ENCODE measurements around the gene ANP32E. TPM values are rescaled to one million over a fixed set of nuclear protein-coding genes. Genes with fewer than 3 reads are reported as not detected.

Gene ANP32E
- 10 to 100 TPM in 3 of 4 donors, 1 to 10 TPM in 1; 8.7 to 20.2 (median 13.8) TPM for total RNA-seq

DNA sequence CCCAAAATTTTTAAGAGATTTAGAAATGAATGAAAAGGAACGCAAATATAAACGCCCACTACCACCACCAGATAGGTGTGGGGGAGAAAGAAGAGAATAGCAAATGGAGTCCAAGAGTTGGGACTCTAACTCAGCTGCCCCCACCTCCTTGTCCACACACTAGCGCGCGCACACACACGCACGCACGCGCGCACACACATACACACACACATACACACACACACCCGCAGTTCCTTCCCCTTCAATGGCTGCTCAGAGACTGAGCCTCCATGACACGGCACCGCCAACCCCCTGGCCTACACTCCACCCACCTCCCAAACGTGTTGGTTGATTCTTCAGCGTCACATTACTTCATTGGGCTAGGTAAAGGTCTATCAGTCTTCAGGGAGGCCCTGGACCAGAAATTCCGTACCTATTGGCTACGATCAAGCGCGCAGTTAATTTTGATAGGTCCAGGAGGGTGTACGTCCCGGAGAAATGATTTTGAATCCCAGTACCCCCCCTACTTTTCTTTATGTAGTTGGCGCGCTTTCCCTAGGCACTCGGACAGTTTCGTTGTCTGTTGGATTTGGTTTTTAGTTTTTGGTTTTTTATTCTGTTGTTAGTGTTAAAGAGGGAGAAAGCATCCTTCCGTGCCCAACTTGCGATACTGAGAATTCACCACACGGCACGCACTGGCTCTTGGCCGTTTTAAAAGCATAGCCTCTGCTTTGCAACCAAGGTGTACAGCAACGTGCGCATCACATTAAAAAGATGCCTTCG, at the start of gene ANP32E:
TSS of gene ANP32E (minus strand) at position 261 of the 762 bp plus-strand sequence. CDS start 326 bp downstream, outside the sequence.
- peak; percentile 98 for ATAC-seq (ENCODE audit: low FRiP score)
- no peak for TF ChIP-seq CTCF (IDR thresholded peaks at IDR 0.05)
- peak; percentile 84 for DNase-seq (ENCODE audit: low spot score)

GRCh38 chr1:150283260-150283659, 47.3 kb upstream of the ANP32E start:
- DNase-seq (ENCODE audit: low spot score), result no peak
- no peak for ATAC-seq (ENCODE audit: low FRiP score)
- TF ChIP-seq CTCF (IDR thresholded peaks at IDR 0.05), result no peak

DNA sequence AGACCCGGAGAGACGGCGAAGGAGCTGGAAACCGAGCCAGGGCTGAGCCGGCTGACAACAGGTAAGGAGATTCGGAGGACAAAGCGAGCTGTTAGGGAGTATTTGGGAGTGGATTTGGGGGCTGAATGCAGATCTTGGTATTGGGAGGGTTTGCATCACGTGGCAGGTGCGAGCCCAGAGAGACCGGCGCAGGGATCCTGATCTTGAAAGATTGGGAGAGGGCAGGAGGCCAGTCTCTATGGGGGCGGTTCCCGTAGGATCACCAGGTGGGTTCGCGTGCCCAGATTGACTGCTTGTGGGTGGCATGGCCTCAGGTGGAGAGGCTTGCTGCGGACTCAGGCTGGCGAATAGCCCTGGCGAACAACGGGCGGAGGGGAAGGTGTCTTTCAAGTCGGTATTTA, 46.6 kb upstream of the ANP32E start:
- DNase-seq (ENCODE audit: low spot score), result no peak
- TF ChIP-seq CTCF (IDR thresholded peaks at IDR 0.05), result no peak
- peak; percentile 40 for ATAC-seq (ENCODE audit: low FRiP score)

GRCh38 chr1:150281758-150282557, 46.0 kb upstream of the ANP32E start, which contains the start of gene CIART:
CIART (plus strand) TSS chr1:150282554; CDS start chr1:150283268, 714 bp downstream.
- TF ChIP-seq CTCF (IDR thresholded peaks at IDR 0.05), result no peak
- ATAC-seq (ENCODE audit: low FRiP score), result peak; percentile 97
- DNase-seq (ENCODE audit: low spot score), result peak; percentile 90

DNA sequence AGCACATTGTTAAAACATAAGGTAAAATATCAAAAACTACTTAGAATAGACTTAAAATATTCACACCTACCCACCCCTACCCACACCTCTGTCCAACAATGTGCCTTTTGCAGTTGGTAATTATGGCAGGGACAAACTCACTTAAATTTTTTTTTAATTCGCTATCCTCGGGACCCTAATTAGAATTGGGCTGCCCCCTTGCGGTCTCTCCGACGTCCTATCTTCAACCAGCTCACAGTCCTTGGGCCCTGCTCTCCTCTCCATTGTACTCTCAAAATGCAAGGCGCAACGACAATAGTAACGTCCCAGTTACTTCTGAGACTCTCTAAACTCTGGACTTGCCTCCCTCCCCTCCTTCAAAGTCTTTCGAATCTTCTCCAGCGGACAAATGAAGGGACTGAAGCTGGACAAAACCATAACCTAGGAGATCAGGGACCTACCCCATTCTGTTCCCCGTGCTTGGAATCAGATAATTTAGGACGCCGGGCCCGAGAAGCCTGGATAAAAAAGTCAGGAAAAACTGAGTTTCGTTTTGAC, 45.4 kb upstream of the ANP32E start:
- ATAC-seq (ENCODE audit: low FRiP score) (peak; percentile 58), DNase-seq (ENCODE audit: low spot score) (peak; percentile 63)
- peak in 1 of 3 donors; percentile 26 for TF ChIP-seq CTCF (IDR thresholded peaks at IDR 0.05)

DNA sequence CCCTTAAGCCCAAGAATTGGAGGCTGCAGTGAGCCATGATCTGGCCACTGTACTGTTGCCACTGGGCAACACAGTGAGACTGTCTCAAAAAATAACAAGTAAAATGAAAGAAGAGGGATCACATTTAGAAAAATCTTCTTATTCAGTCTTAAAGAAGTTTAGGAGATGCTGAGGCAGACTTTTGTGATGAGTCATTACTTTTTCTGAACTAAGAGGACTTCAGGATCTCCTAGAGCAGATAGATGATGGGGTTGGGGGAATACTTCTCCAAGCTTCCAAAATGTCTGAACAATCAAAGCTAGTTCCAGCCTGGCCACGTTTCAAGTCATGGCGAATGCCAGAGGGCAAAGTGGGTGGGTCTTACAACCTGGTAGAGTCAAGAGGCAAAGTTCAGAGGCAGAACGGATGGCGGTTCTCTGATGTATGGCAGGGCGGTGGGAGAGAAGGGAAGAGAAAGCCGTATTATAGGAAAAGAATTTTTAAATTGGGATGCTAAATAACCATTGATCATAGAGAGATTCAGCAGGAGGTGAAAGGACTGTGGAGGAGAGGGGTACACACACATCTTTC, 44.3 kb upstream of the ANP32E start:
- no peak for ATAC-seq (ENCODE audit: low FRiP score)
- DNase-seq (ENCODE audit: low spot score), result no peak

More for the DNA sequence above, 44.3 kb upstream of the ANP32E start:
- no peak for TF ChIP-seq CTCF (IDR thresholded peaks at IDR 0.05)
